Heart right ventricle (tissue), 16 donors: ENCODE results near the gene DISC1. TPM values are rescaled to one million over a fixed set of nuclear protein-coding genes. Genes with fewer than 3 reads are reported as not detected.
"Not testable (repeated sequence)": the region's sequence is repeated elsewhere in the genome, so short reads cannot be mapped to it uniquely, and the experiment has no call there.

ENCODE experiments used
- ATAC-seq, 8 donors: fragments of 200-7000 bp; cut with Tn5 transposase; one replicate each; pipeline ENCODE4 v1.9.1; 2020; ENCODE audit warnings: mild to moderate bottlenecking in 8 of 8, moderate library complexity in 8 of 8, moderate number of reproducible peaks in 1 of 8
- DNase-seq, 2 donors: peaks; one replicate each; pipeline ENCODE4 v3.0.0-alpha.2; 2020
- H3K27ac ChIP-seq, 10 donors: fragments of 200-600 bp; sonication (generic) in 2 of 10; one replicate each; pipeline versions ENCODE4 v1.5.0 to v1.8.0; 2020 to 2022; ENCODE audit warnings: mild to moderate bottlenecking in 3 of 10
- H3K27me3 ChIP-seq, 7 donors: fragments of 200-600 bp; one replicate each; pipeline ENCODE4 v1.8.0; 2021 to 2022; ENCODE audit warnings: mild to moderate bottlenecking in 2 of 7
- H3K36me3 ChIP-seq, 9 donors: fragments of 200-600 bp; sonication (generic) in 1 of 9; one replicate each; pipeline versions ENCODE4 v1.5.0 to v1.8.0; 2020 to 2022; ENCODE audit warnings: mild to moderate bottlenecking in 2 of 9
- H3K4me1 ChIP-seq, 9 donors: fragments of 200-600 bp; sonication (generic) in 1 of 9; one replicate each; pipeline versions ENCODE4 v1.5.0 to v1.8.0; 2020 to 2022; ENCODE audit warnings: mild to moderate bottlenecking in 4 of 9
- H3K4me3 ChIP-seq, 10 donors: fragments of 200-600 bp; sonication (generic) in 2 of 10; one replicate each; pipeline versions ENCODE4 v1.5.0 to v1.8.0; 2020 to 2022; ENCODE audit warnings: mild to moderate bottlenecking in 7 of 10, moderate library complexity in 2 of 10
- H3K9me3 ChIP-seq, 11 donors: fragments of 200-600 bp in 10 of 11; sonication (generic) in 2 of 11; one replicate each; pipeline versions ENCODE4 v1.5.0 to v1.8.0; 2013 to 2022; ENCODE audit warnings: mild to moderate bottlenecking in 2 of 11, control low read depth in 1 of 11, moderate library complexity in 1 of 11
- WGBS, 2 donors: extraction: QIAGEN DNeasy Blood & Tissue Kit; methylation state at CpG; one replicate each; pipeline ENCODE4 v1.1.7; 2013; ENCODE audit warnings: inconsistent platforms in 1 of 2; 5-methylcytosine and 5-hydroxymethylcytosine counted together
- intact Hi-C, 10 donors: fragments of 100-400 bp; cut with DNase I; formaldehyde crosslinking; loops; one replicate each; pipeline versions ENCODE4 v1.11.1 to v1.14.2; 2022
- polyA plus RNA-seq, 2 donors: library from polyadenylated mRNA; stranded (reverse); fragments of 200-250 nt; gene quantifications; one replicate each; pipeline ENCODE4 v1.2.3, GENCODE V29; 2013
- total RNA-seq, 10 donors: library from RNA; stranded (reverse); fragmentation: NEBNext Ultra II Directional in 3 of 10; extraction: Animal tissue kit (Norgen Biotek cat#: 25700) in 3 of 10; gene quantifications; one replicate each; pipeline versions ENCODE4 v1.2.1 to v1.2.4, GENCODE V29; 2021 to 2023
- TF ChIP-seq, protein P1 (sequence below), 9 donors: fragments of 200-600 bp; sonication (generic) in 2 of 9; IDR thresholded peaks; one replicate each; pipeline versions ENCODE4 v1.5.0 to v1.8.0; 2021 to 2022; ENCODE audit warnings: antibody characterized with exemption in 9 of 9, mild to moderate bottlenecking in 5 of 9, moderate library complexity in 1 of 9
- donor health status: Arrhythmogenic right ventricular cardiomyopathy.
- donor health status: ischemic (EF 13 %, LVEDD 7.1; RV severe dilation, severe dysfunction).
- donor health status: healthy with polysubstance abuse.
- donor health status: DM: no; HTN: yes; CAD: no.
- donor health status: DM: no; HTN: no; CAD: no.
- donor health status: ischemic (EF 25% LVEDD 6.9; RV normal size, moderate dysfunction).
- donor health status: ischemic (EF 25% LVEDD 5.7; RV mildly dilated, moderate dysfunction).
- donor health status: healthy.
- donor health status: DM: yes; HTN: yes; CAD: no.
- donor health status: Ischemic cardiomyopathy.
- donor health status: ischemic (EF 35%, LVEDD 5.7; RV mildly dilated, moderate dysfunction).
- donor health status: nonischemic (EF 11% LVEDD 7.7; RV severe dilation, severe dysfunction).
- donor health status: DM: yes; HTN: yes; CAD: no.
- donor health status: PGD.
- donor health status: ischemic (EF 29% LVEDD 5.4; RV normal size, mild dysfunction).
- donor health status: nonischemic (EF 23%, LVEDD 6.1; RV moderate dilation, normal function).

Gene DISC1
- total and polyA plus RNA-seq, 12 donors = 1.4 to 6.4 (median 4.0) TPM

DNA sequence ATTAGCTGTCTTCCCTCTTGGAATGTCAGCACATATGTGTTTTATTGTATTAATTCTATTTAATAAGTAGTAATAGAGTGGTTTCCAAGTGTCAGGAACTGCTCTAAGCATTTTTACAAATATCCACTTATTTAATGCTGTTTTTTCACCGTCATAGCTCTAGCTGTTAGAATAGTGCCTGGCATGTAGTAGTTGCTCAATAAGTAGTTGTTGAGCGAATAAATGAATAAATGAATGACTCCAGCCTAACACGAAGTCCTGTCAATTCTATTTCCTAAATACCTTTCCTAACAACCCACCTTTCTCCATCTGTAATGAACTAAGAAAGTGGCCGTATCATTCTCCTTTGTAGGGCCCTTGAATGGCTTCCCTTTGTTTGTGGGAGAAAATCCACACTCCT, 312.5 kb downstream of the DISC1 start:
- DNase-seq = no peak
- H3K4me3 ChIP-seq = no peak overlapping the region
- peaks cover 4 to 46% (median 40%) of the 10 kb centered on the region in 9 donors for H3K4me1 ChIP-seq
- H3K36me3 ChIP-seq = peaks cover 0 to 4% (median 0%) of the 10 kb centered on the region in 9 donors
- 98 to 99% methylated on average over 4 of the region's 4 CpGs for WGBS, 2 donors
- intact Hi-C loops = loop anchor here in 2 of 10 donors (10.0 kb wide), 2 partner anchors 46 to 686 kb away; no protein-coding TSS in a partner anchor
- no peak overlapping the region for H3K27ac ChIP-seq
- no peaks in the 10 kb centered on the region for H3K9me3 ChIP-seq
- no peak for ATAC-seq
- no peaks in the 10 kb centered on the region for H3K27me3 ChIP-seq
- TF ChIP-seq, protein P1, sequence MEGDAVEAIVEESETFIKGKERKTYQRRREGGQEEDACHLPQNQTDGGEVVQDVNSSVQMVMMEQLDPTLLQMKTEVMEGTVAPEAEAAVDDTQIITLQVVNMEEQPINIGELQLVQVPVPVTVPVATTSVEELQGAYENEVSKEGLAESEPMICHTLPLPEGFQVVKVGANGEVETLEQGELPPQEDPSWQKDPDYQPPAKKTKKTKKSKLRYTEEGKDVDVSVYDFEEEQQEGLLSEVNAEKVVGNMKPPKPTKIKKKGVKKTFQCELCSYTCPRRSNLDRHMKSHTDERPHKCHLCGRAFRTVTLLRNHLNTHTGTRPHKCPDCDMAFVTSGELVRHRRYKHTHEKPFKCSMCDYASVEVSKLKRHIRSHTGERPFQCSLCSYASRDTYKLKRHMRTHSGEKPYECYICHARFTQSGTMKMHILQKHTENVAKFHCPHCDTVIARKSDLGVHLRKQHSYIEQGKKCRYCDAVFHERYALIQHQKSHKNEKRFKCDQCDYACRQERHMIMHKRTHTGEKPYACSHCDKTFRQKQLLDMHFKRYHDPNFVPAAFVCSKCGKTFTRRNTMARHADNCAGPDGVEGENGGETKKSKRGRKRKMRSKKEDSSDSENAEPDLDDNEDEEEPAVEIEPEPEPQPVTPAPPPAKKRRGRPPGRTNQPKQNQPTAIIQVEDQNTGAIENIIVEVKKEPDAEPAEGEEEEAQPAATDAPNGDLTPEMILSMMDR (IDR thresholded peaks at IDR 0.05) = no peak

DNA sequence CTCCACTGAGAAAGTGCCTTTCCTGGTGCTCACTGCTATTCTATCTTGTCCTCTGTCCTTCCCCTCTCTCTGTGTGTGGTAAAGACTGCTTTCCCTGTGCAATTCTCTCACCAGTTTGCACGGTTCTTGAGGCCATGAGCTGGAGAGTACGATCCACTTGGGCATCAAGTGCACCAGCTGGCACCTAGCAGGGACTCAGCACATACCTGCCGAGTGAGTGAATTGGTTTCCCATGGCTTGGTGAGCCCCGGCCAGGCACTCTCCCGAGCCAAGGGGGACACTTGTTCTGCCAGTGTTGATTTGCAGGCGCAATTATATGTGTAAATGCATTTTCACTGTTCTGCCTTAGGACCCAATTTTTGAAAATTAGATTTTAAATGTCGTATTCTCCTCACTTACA, 313.5 kb downstream of the DISC1 start:
- TF ChIP-seq, protein P1 (IDR thresholded peaks at IDR 0.05) = no peak
- intact Hi-C loops = no loop called here
- peaks cover 4 to 36% (median 30%) of the 10 kb centered on the region in 9 donors for H3K4me1 ChIP-seq
- no peak overlapping the region for H3K27ac ChIP-seq
- no peak overlapping the region for H3K4me3 ChIP-seq
- peaks cover 0 to 6% (median 0%) of the 10 kb centered on the region in 9 donors for H3K36me3 ChIP-seq
- no peaks in the 10 kb centered on the region for H3K27me3 ChIP-seq
- WGBS, 2 donors = 91 to 92% methylated on average over 7 of the region's 7 CpGs
- H3K9me3 ChIP-seq = no peaks in the 10 kb centered on the region
- DNase-seq = no peak
- no peak for ATAC-seq

DNA sequence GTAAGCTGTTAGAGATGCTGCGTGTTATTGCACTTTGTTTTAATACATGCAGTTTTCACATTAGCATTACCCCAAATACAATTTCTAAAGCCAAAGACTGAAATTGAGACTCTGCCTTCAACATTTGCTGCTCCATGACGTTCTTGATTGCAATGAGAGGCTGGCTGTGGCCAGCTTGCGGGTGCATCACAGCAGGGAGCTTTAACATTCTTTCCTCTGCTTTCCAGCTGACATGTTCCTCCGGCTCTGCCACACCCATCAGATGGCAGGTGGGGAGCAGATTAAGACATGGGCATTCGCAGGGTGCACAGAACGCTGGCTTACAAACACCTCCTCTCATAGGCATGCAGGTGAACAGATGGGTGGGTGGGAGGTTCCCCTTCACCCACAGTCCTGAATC, 314.1 kb downstream of the DISC1 start:
- H3K36me3 ChIP-seq = peaks cover 0 to 6% (median 0%) of the 10 kb centered on the region in 9 donors
- H3K4me3 ChIP-seq = no peak overlapping the region
- H3K9me3 ChIP-seq = no peaks in the 10 kb centered on the region
- intact Hi-C loops = no loop called here
- TF ChIP-seq, protein P1 (IDR thresholded peaks at IDR 0.05) = no peak
- DNase-seq (no peak), ATAC-seq (no peak)
- H3K27me3 ChIP-seq = no peaks in the 10 kb centered on the region
- 92 to 93% methylated on average over 6 of the region's 6 CpGs for WGBS, 2 donors
- H3K4me1 ChIP-seq = peaks cover 4 to 30% (median 24%) of the 10 kb centered on the region in 9 donors
- H3K27ac ChIP-seq = no peak overlapping the region

DNA sequence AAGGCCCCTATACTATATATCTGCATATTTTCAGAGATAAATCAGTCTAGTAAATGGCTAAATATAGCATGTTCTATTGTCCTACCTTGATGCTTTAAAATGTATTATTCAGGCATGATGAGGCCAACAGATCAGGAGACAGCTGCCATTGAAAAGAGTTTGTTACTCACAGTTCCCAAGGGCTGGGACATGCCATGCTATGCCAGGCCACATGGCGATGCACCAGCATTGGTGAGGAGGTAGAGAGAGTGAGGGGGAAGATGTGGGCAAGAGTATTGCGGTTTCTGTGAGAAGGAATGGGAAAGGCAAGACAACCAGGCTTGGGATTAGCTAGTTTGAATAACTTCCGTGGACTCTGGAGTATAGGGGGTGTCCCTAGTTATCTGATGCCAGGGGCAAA, 316.5 kb downstream of the DISC1 start:
- TF ChIP-seq, protein P1 (IDR thresholded peaks at IDR 0.05) = no peak
- no peak overlapping the region for H3K4me3 ChIP-seq
- DNase-seq (no peak), ATAC-seq (no peak)
- peaks cover 0 to 9% (median 0%) of the 10 kb centered on the region in 11 donors for H3K9me3 ChIP-seq
- intact Hi-C loops = no loop called here
- peaks cover 0 to 6% (median 0%) of the 10 kb centered on the region in 9 donors for H3K36me3 ChIP-seq
- H3K27me3 ChIP-seq = no peaks in the 10 kb centered on the region
- 98 to 99% methylated on average over 3 of the region's 3 CpGs for WGBS, 2 donors
- H3K27ac ChIP-seq = no peak overlapping the region
- H3K4me1 ChIP-seq = peaks cover 0 to 6% (median under 1%) of the 10 kb centered on the region in 9 donors

DNA sequence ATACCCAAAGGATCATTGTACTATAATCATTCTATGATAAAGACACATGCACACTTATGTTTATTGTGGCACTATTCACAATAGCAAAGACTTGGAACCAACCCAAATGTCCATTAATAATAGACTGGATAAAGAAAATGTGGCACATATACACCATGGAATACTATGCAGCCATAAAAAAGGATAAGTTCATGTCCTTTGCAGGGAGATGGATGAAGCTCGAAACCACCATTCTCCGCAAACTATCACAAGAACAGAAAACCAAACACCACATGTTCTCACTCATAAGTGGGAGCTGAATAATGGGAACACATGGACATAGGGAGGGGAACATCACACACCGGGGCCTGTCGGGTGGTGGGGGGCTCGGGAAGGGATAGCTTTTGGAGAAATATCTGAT, 321.5 kb downstream of the DISC1 start:
- peaks cover 0 to 20% (median 9%) of the 10 kb centered on the region in 9 donors for H3K4me1 ChIP-seq
- WGBS, 2 donors = 99% methylated on average over 5 of the region's 5 CpGs

More for the DNA sequence above, 321.5 kb downstream of the DISC1 start:
- H3K27me3 ChIP-seq, H3K36me3 ChIP-seq, H3K27ac ChIP-seq, intact Hi-C loops, DNase-seq, H3K4me3 ChIP-seq, ATAC-seq: not testable (repeated sequence)
- H3K9me3 ChIP-seq = peaks cover 0 to 12% (median 0%) of the 10 kb centered on the region in 11 donors
